Measurements from ENCODE around the gene NUP93. TPM values are rescaled to one million over a fixed set of nuclear protein-coding genes. Genes with fewer than 3 reads are reported as not detected.

NUP93 gene
- total RNA-seq, 4 donors from 2014 or later = 12.9 to 30.7 (median 23.0) TPM

GRCh38 chr16:56774016-56774680 lies 44.2 kb downstream of the NUP93 start:
- Histone ChIP-seq H3K36me3 (no peaks in the 10 kb centered on the region), H3K27ac (no peak overlapping the region), H3K27me3 (no peaks in the 10 kb centered on the region), H3K4me1 (peaks cover 5 to 14% of the 10 kb centered on the region in 2 donors), H3K9me3 (no peaks in the 10 kb centered on the region), H3K4me3 (no peak overlapping the region)
- no peak for ATAC-seq
- in situ Hi-C loops (cut with MboI; ENCODE audit: low sequenced_read_pairs in 4 of 4) (no loop called here), intact Hi-C loops (cut with DNase I; ENCODE audit: low total_unique reads) (no loop called here)
- TF ChIP-seq POLR2A (IDR thresholded peaks at IDR 0.05) (no peak), CTCF (IDR thresholded peaks at IDR 0.05 in 4 of 5, conservative IDR thresholded peaks at IDR 0.05 in 1 of 5) (no peak)
- no peak for DNase-seq

- H3K27ac ChIP-seq = no peak overlapping the region
- ATAC-seq (no peak), DNase-seq (no peak)
- H3K36me3 ChIP-seq = no peaks in the 10 kb centered on the region
- no peak overlapping the region for H3K4me3 ChIP-seq
- intact Hi-C loops (cut with DNase I; ENCODE audit: low total_unique reads) (no loop called here), in situ Hi-C loops (cut with MboI; ENCODE audit: low sequenced_read_pairs in 4 of 4) (no loop called here)
- peaks cover 5 to 14% of the 10 kb centered on the region in 2 donors for H3K4me1 ChIP-seq
- TF ChIP-seq POLR2A (IDR thresholded peaks at IDR 0.05) (no peak), CTCF (IDR thresholded peaks at IDR 0.05 in 4 of 5, conservative IDR thresholded peaks at IDR 0.05 in 1 of 5) (no peak)
- H3K9me3 ChIP-seq = no peaks in the 10 kb centered on the region
- no peaks in the 10 kb centered on the region for H3K27me3 ChIP-seq
These were observed 45.2 kb downstream of the NUP93 start for GRCh38 chr16:56775162-56775561.

DNA sequence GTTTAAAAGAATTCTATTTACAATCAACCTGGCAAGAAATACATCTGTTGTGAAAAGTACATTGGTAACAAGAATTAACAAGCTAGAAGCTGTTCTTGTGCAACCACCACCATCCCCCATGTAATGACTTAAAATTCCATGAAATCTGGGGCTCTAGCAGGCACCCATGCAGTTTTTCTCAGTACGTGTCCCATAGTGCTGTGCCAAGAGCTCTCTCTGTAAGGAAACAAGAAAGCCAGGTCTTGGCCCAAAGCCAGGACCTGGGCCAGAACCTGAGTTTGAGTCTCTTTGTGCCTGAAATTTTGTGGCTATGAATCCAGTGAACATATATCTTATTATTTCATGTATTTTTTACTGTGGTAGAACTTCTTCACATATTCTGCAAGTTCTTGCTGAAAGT lies 46.6 kb downstream of the NUP93 start:
- Histone ChIP-seq H3K4me3 (no peak overlapping the region), H3K36me3 (no peaks in the 10 kb centered on the region), H3K4me1 (peaks cover 5 to 14% of the 10 kb centered on the region in 2 donors), H3K27me3 (no peaks in the 10 kb centered on the region), H3K27ac (no peak overlapping the region), H3K9me3 (no peaks in the 10 kb centered on the region)
- DNase-seq (peak in 1 of 2 donors; percentile 15), ATAC-seq (peak in 1 of 2 donors; percentile 42)
- TF ChIP-seq CTCF (IDR thresholded peaks at IDR 0.05 in 4 of 5, conservative IDR thresholded peaks at IDR 0.05 in 1 of 5) = no peak
- no peak for TF ChIP-seq POLR2A (IDR thresholded peaks at IDR 0.05)
- intact Hi-C loops (cut with DNase I; ENCODE audit: low total_unique reads) = no loop called here
- in situ Hi-C loops (cut with MboI; ENCODE audit: low sequenced_read_pairs in 4 of 4) = no loop called here

GRCh38 chr16:56777001-56777400 lies 47.1 kb downstream of the NUP93 start:
- no peaks in the 10 kb centered on the region for H3K36me3 ChIP-seq
- in situ Hi-C loops (cut with MboI; ENCODE audit: low sequenced_read_pairs in 4 of 4) = no loop called here
- no peaks in the 10 kb centered on the region for H3K27me3 ChIP-seq
- TF ChIP-seq POLR2A (IDR thresholded peaks at IDR 0.05) (no peak), CTCF (IDR thresholded peaks at IDR 0.05 in 4 of 5, conservative IDR thresholded peaks at IDR 0.05 in 1 of 5) (no peak)
- H3K4me3 ChIP-seq = no peak overlapping the region
- no peaks in the 10 kb centered on the region for H3K9me3 ChIP-seq
- peaks cover 5 to 14% of the 10 kb centered on the region in 2 donors for H3K4me1 ChIP-seq
- no peak overlapping the region for H3K27ac ChIP-seq
- DNase-seq = no peak
- ATAC-seq = no peak
- intact Hi-C loops (cut with DNase I; ENCODE audit: low total_unique reads) = no loop called here

DNA sequence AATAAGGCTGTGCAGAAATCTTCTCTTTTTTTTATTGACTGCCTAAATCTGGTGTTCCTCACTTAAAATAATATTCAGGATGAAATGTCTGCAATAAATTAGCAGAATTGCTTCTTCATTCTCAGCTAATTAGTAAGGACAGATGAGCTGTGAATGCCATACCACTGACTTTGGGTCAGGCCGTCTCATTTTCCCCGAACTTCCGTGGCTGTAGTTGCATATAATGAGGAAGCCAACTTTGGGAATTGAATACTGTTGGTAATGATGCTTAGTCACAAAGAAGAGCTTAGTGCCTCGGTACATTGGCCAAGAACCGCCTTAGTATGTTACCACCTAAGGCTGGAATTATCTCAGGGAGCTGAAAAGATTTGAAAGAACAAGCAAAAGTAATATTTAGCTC lies 47.6 kb downstream of the NUP93 start:
- Histone ChIP-seq H3K27me3 (no peaks in the 10 kb centered on the region), H3K27ac (peak overlapping the region in 1 of 4 donors; percentile 20), H3K36me3 (no peaks in the 10 kb centered on the region), H3K4me1 (peaks cover 5 to 14% of the 10 kb centered on the region in 2 donors), H3K4me3 (no peak overlapping the region), H3K9me3 (no peaks in the 10 kb centered on the region)
- TF ChIP-seq POLR2A (IDR thresholded peaks at IDR 0.05) (no peak), CTCF (IDR thresholded peaks at IDR 0.05 in 4 of 5, conservative IDR thresholded peaks at IDR 0.05 in 1 of 5) (no peak)
- intact Hi-C loops (cut with DNase I; ENCODE audit: low total_unique reads) = no loop called here
- ATAC-seq (peak in 1 of 2 donors; percentile 88), DNase-seq (no peak)
- in situ Hi-C loops (cut with MboI; ENCODE audit: low sequenced_read_pairs in 4 of 4) = no loop called here
